T-cell (primary cell): ENCODE results near the gene LUC7L. TPM values are rescaled to one million over a fixed set of nuclear protein-coding genes. Genes with fewer than 3 reads are reported as not detected.
A peak's percentile ranks its signal among the peaks of the same experiment; 100 is the strongest.

Source experiments
- ATAC-seq, 4 experiments: fragments of 200-7000 bp in 3 of 4; fragments of 150-1000 bp in 1 of 4; cut with Tn5 transposase; replicated peaks in 1 of 4; 1 replicate in 3 of 4; 2 replicates in 1 of 4; pipeline ENCODE4 v1.10.0; 2021; ENCODE audit warnings: moderate library complexity in 3 of 4, mild to moderate bottlenecking in 2 of 4, moderate number of reproducible peaks in 1 of 4
- CTCF ChIA-PET, 2 donors: fragments of 300-600 bp; sonication (Branson Sonifier 250); formaldehyde crosslinking; loops; one replicate each; lab custom pipeline; 2022; ENCODE audit warnings: antibody characterized with exemption in 2 of 2; lab: Charles Lee
- POLR2A ChIA-PET, 2 donors: fragments of 300-600 bp; sonication (Branson Sonifier 250); formaldehyde crosslinking; loops; one replicate each; lab custom pipeline; 2022; ENCODE audit warnings: antibody characterized with exemption in 2 of 2; lab: Charles Lee
- DNase-seq, 35 experiments: peaks; one replicate each; pipeline versions ENCODE4 v3.0.0 to v3.0.0-alpha.2; 2013 to 2023
- H3K27ac ChIP-seq: one replicate; pipeline ENCODE4 v1.5.1; 2013; ENCODE audit warnings: low read length
- H3K27me3 ChIP-seq, 2 experiments: replicated peaks in 1 of 2; 1 replicate in 1 of 2; 2 replicates in 1 of 2; pipeline versions ENCODE4 v1.6.1 to v1.7.0; 2013; ENCODE audit warnings: low read length in 1 of 2, mixed read lengths in 1 of 2; ENCODE audit not compliant: control insufficient read depth in 2 of 2, insufficient read depth in 2 of 2; ENCODE audit errors: extremely low read depth in 1 of 2
- H3K36me3 ChIP-seq, 2 donors: 1 replicate in 1 of 2; 2 replicates in 1 of 2; pipeline versions ENCODE4 v1.6.1 to v1.7.0; 2013; ENCODE audit warnings: low read length in 1 of 2; ENCODE audit not compliant: control insufficient read depth in 2 of 2, insufficient read depth in 1 of 2; ENCODE audit errors: extremely low read depth in 1 of 2
- H3K4me1 ChIP-seq, 2 experiments: 1 replicate in 1 of 2; 2 replicates in 1 of 2; pipeline versions ENCODE4 v1.6.1 to v1.7.0; 2013; ENCODE audit warnings: low read length in 2 of 2, mixed read lengths in 1 of 2; ENCODE audit not compliant: insufficient read depth in 2 of 2, control insufficient read depth in 1 of 2; ENCODE audit errors: extremely low read depth in 1 of 2
- H3K4me3 ChIP-seq, 2 donors: 1 replicate in 1 of 2; 2 replicates in 1 of 2; pipeline versions ENCODE4 v1.5.1 to v1.7.0; 2013; ENCODE audit warnings: mild to moderate bottlenecking in 2 of 2, low read length in 1 of 2, moderate library complexity in 1 of 2; ENCODE audit not compliant: control insufficient read depth in 1 of 2; ENCODE audit errors: extremely low read depth in 1 of 2
- H3K9me3 ChIP-seq: 2 replicates; pipeline ENCODE4 v1.7.0; 2013
- H3K27ac Mint-ChIP-seq, 2 donors: one replicate each; pipeline ENCODE4 v1.8.0; 2020 to 2021; ENCODE audit warnings: mild to moderate bottlenecking in 2 of 2, mixed read lengths in 2 of 2
- H3K27me3 Mint-ChIP-seq, 2 donors: one replicate each; pipeline ENCODE4 v1.8.0; 2021 to 2022; ENCODE audit warnings: mixed read lengths in 2 of 2
- H3K36me3 Mint-ChIP-seq: one replicate; pipeline ENCODE4 v1.8.0; 2021; ENCODE audit warnings: mixed read lengths
- H3K4me1 Mint-ChIP-seq, 3 donors: one replicate each; pipeline ENCODE4 v1.8.0; 2020 to 2022; ENCODE audit warnings: mixed read lengths in 3 of 3, mild to moderate bottlenecking in 1 of 3
- H3K4me3 Mint-ChIP-seq, 3 donors: one replicate each; pipeline ENCODE4 v1.8.0; 2020 to 2022; ENCODE audit warnings: mild to moderate bottlenecking in 3 of 3, mixed read lengths in 3 of 3, moderate library complexity in 3 of 3
- H3K9me3 Mint-ChIP-seq, 3 donors: one replicate each; pipeline ENCODE4 v1.8.0; 2020 to 2022; ENCODE audit warnings: mixed read lengths in 3 of 3
- WGBS: methylation state at CpG from one replicate; pipeline ENCODE4 v1.1.5; 2013; ENCODE audit warnings: missing lambda C conversion rate; ENCODE audit not compliant: insufficient coverage; 5-methylcytosine and 5-hydroxymethylcytosine counted together
- total RNA-seq, 35 experiments: library from RNA in 6 of 35; stranded (reverse) in 6 of 35; fragments of 120-200 nt in 1 of 35; gene quantifications; one replicate each; pipeline versions ENCODE4 v1.2.1 to v1.2.4 and lab custom pipeline; 2013 to 2026

LUC7L gene
- total RNA-seq, 5 donors from 2014 or later (not counting 1 experiment from before 2014, with no cell fraction given), result 134 to 170 (median 158) TPM

DNA sequence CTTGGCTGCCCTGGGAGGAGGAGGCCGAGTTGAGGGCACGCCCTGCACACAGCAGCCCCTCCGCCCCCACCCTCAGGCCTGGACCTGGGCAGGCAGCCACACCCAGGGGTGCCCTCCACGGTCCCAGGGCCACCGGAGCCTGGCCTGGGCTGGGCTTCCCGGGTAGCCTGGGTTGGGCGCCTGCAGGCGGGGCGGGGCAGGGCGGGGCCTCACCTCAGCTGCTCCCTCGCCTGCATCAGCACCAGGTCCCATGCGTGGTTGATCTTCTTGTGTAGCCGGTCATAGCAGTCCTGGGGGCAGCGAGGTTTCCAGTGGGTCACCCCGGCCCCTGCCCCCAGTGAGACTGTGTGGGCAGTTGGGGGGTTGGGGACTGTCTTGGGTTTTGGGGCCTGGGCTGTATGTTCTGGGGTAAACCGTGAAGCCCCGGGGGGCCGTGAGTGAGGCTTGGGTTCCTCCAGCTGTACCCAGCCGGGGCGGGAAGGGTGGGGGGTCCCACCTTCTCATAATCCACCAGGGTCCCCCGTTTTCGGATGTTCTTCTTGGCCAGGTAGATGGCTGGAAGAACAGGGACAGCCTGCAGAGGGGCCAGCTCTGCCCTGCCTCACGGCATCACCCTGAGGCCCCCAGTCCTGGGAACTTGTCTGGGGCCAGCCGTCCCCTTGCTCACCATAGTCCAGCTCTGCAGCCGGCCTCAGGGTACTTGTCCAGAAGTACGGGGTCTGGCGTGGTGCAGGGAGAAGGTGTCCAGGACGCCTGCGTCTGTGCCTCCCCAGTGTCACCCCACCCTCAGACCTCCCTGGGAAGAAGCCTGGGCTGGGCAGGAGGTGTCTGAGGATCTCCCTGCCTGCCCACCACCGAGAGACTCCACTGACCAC lies 44.5 kb upstream of the LUC7L start:
- H3K4me1 ChIP-seq, result peaks cover 0 to 15% of the 10 kb centered on the region in 2 experiments
- CTCF ChIA-PET, result no interaction called here
- DNase-seq (no peak), ATAC-seq (no peak)
- Mint-ChIP-seq H3K4me3 (peak overlapping the region in 1 of 3 donors; percentile 56), H3K9me3 (no peaks in the 10 kb centered on the region), H3K4me1 (peaks cover 1 to 7% (median 4%) of the 10 kb centered on the region in 3 donors), H3K36me3 (no peaks in the 10 kb centered on the region), H3K27ac (no peak overlapping the region), H3K27me3 (peaks cover 11 to 18% of the 10 kb centered on the region in 2 donors)
- H3K36me3 ChIP-seq, result no peaks in the 10 kb centered on the region
- WGBS, result 81% methylated on average over 19 of the region's 30 CpGs
- POLR2A ChIA-PET, result no interaction called here
- H3K9me3 ChIP-seq, result no peaks in the 10 kb centered on the region
- H3K27me3 ChIP-seq, result peaks cover 0 to 56% of the 10 kb centered on the region in 2 experiments
- H3K4me3 ChIP-seq, result no peak overlapping the region
- H3K27ac ChIP-seq, result no peak overlapping the region

DNA sequence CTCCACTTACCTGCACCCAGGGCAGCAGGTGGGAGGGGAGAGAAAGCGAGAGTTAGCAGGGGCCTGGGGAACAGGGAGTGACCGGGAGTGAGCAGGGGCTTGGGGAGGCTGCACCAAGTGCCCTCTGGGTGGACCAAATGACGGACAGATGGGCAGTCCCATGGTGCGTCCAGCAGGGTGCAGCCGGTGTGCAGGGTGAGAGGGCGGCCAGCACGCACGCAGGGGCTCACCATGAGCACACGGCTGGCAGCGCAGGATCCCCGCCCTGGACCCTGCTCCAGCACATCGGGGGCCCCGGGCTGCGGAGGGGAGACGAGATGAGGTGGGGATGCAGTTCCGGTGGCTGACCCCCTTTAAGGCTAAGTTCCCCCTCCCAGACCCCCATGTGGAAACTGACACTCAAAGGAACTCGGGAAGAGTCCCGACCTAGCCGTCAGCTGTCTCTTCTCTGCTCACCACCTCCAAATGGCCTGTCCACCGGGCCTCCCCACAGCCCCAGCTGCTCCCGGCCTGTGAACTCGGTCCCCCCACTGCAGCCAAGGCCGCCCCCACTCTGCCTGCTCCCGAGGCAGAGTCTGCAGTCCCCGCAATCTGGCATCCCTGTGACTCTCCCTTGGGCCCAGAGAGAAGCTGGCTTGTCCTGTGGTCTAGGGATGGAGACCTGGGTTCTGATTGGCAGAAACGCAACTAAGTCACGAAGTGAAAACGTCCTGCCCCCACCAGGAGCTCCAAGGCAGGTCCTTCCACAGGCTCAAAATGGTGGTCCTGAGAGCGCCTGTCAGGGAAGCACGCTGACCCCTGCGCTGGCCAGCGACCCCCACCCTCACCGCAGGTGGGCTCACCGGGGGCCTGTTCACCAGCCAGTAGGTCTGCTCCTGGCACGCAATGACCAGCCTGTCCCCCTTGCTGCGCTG lies 43.6 kb upstream of the LUC7L start:
- no peaks in the 10 kb centered on the region for H3K9me3 Mint-ChIP-seq
- ChIA-PET POLR2A (no interaction called here), CTCF (no interaction called here)
- ATAC-seq, result no peak
- no peak overlapping the region for H3K4me3 ChIP-seq
- DNase-seq, result no peak
- H3K4me1 ChIP-seq, result peaks cover 0 to 11% of the 10 kb centered on the region in 2 experiments
- no peaks in the 10 kb centered on the region for H3K9me3 ChIP-seq
- H3K27me3 Mint-ChIP-seq, result peaks cover 11 to 14% of the 10 kb centered on the region in 2 donors
- H3K36me3 Mint-ChIP-seq, result no peaks in the 10 kb centered on the region
- H3K27ac ChIP-seq, result no peak overlapping the region
- H3K27me3 ChIP-seq, result peaks cover 0 to 51% of the 10 kb centered on the region in 2 experiments
- H3K4me1 Mint-ChIP-seq, result peaks cover 0 to 6% (median 3%) of the 10 kb centered on the region in 3 donors
- no peaks in the 10 kb centered on the region for H3K36me3 ChIP-seq
- 89% methylated on average over 20 of the region's 36 CpGs for WGBS
- H3K4me3 Mint-ChIP-seq, result no peak overlapping the region
- no peak overlapping the region for H3K27ac Mint-ChIP-seq

DNA sequence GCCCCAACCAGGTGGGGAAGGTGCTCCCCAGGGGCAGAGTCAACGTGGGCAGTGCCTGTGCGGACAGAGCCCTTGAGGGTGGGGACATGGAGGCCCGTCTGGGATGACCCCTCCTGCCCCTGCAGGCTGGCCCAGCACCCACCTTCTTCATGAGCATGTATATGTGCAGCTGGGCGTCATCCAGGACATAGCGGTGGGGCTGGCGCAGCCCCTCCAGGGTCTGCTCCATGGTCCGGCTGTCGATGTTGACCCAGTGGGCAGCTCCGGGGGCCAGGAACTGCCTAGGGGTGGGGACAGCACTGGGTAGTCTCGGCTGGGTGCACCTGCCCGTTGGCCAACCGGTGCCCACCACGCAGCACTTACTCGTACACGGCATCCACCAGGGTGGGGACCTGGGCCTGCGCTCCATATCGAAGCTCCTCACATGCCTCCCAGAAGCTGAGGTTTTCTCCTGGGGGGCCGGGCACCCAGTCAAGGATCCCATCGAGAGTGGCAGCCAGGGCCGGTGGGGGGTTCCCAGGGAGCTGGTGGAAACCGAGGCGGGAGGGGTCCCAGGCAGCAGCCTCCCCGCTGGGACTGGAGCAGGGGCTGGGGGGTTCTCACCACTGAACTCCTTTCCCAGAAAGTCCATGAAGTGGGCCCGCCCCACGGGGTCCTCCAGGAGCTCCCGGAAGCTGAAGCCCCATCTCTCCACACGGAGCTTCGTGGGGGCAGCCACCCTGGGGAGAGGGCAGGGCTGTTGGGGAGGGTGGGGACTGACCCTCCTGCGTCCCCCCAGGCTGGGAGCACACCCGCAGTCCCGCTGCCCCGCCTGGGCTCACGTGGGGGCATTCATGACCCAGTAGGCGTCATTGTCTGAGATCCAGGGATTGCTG lies 41.4 kb upstream of the LUC7L start:
- peaks cover 0 to 6% (median 4%) of the 10 kb centered on the region in 3 donors for H3K4me1 Mint-ChIP-seq
- DNase-seq (no peak), ATAC-seq (no peak)
- Histone ChIP-seq H3K9me3 (no peaks in the 10 kb centered on the region), H3K4me1 (peaks cover 0 to 13% of the 10 kb centered on the region in 2 experiments), H3K4me3 (no peak overlapping the region), H3K27me3 (peaks cover 0 to 33% of the 10 kb centered on the region in 2 experiments), H3K36me3 (no peaks in the 10 kb centered on the region), H3K27ac (no peak overlapping the region)
- H3K9me3 Mint-ChIP-seq, result no peaks in the 10 kb centered on the region
- ChIA-PET CTCF (no interaction called here), POLR2A (no interaction called here)
- peaks cover 0 to 2% of the 10 kb centered on the region in 2 donors for H3K27me3 Mint-ChIP-seq
- no peak overlapping the region for H3K27ac Mint-ChIP-seq
- H3K4me3 Mint-ChIP-seq, result no peak overlapping the region
- 92% methylated on average over 29 of the region's 34 CpGs for WGBS
- H3K36me3 Mint-ChIP-seq, result no peaks in the 10 kb centered on the region

- peaks cover 0 to 21% of the 10 kb centered on the region in 2 experiments for H3K27me3 ChIP-seq
- POLR2A ChIA-PET, result no interaction called here
- Mint-ChIP-seq H3K27ac (no peak overlapping the region), H3K36me3 (no peaks in the 10 kb centered on the region), H3K4me3 (no peak overlapping the region), H3K9me3 (no peaks in the 10 kb centered on the region), H3K27me3 (no peaks in the 10 kb centered on the region), H3K4me1 (peaks cover 0 to 6% (median 4%) of the 10 kb centered on the region in 3 donors)
- no peaks in the 10 kb centered on the region for H3K9me3 ChIP-seq
- 93% methylated on average over 20 of the region's 24 CpGs for WGBS
- DNase-seq (no peak), ATAC-seq (no peak)
- H3K36me3 ChIP-seq, result peaks cover 4 to 8% of the 10 kb centered on the region in 2 donors
- CTCF ChIA-PET, result no interaction called here
- no peak overlapping the region for H3K27ac ChIP-seq
- H3K4me3 ChIP-seq, result no peak overlapping the region
- peaks cover 0 to 9% of the 10 kb centered on the region in 2 experiments for H3K4me1 ChIP-seq
Measured at GRCh38 chr16:269061-269796, 40.0 kb upstream of the LUC7L start.

DNA sequence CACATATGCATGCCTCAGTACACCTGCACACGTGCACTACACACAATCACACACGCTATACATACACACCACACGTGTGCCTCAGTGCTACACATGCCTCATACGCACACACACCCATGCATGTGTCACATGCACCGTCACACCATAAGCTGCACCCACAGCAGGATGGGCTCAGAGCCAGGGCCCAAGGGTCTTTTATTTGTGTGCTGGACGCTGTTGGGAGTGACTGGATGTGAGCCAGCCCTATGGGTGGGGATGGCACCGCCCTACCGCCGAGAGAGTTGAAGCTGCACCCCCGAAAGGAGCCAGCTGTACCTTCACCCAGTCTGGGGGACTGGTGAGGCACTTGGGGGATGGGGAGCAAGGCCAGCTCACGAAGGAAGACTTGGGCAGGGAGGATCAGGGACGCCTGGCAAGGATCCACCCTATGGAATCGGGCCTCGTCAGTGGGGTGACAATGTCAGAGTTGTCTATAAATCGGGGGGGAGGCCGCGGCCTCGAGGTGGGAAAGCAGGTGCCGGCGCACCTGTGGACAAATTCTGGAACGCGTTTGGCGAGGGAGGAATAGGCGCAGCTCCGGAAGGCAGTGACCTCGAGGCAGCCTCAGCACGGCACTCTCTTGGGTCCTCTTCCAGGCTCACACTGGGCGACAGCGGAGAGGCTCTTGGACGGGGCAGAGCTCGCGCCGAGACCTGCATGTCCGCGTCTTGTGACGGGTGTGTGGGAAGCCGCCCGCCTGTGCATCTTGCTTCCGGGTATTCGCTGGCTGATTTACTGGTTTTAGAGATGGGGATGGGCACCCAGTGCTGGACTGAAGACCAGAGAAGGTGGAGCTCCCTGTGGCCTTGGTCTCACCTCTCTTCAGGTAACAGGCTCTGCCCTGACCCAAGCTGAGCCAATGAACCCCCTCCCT lies 39.1 kb upstream of the LUC7L start:
- Histone ChIP-seq H3K4me3 (no peak overlapping the region), H3K4me1 (peaks cover 0 to 9% of the 10 kb centered on the region in 2 experiments), H3K27ac (no peak overlapping the region), H3K9me3 (no peaks in the 10 kb centered on the region), H3K27me3 (peaks cover 0 to 14% of the 10 kb centered on the region in 2 experiments), H3K36me3 (peaks cover 7 to 15% of the 10 kb centered on the region in 2 donors)
- DNase-seq (no peak), ATAC-seq (no peak)
- ChIA-PET POLR2A (no interaction called here), CTCF (no interaction called here)
- Mint-ChIP-seq H3K4me3 (no peak overlapping the region), H3K4me1 (peaks cover 0 to 6% (median 4%) of the 10 kb centered on the region in 3 donors), H3K27me3 (no peaks in the 10 kb centered on the region), H3K27ac (no peak overlapping the region), H3K9me3 (no peaks in the 10 kb centered on the region), H3K36me3 (no peaks in the 10 kb centered on the region)
- 87% methylated on average over 35 of the region's 40 CpGs for WGBS
